Lower leg skin (tissue), 3 donors: ENCODE results near the gene SLC25A17.
"Not testable (repeated sequence)": the region's sequence is repeated elsewhere in the genome, so short reads cannot be mapped to it uniquely, and the experiment has no call there.

Experiments used
- CTCF ChIP-seq, 3 donors: fragments of 450-650 bp; IDR thresholded peaks; one replicate each; pipeline ENCODE4 v1.5.1; 2016; ENCODE audit warnings: antibody characterized with exemption in 3 of 3, mild to moderate bottlenecking in 3 of 3, moderate library complexity in 2 of 3
- POLR2A ChIP-seq, 2 donors: fragments of 450-650 bp; IDR thresholded peaks; one replicate each; pipeline ENCODE4 v1.6.1; 2016 to 2017; ENCODE audit warnings: antibody characterized with exemption in 2 of 2, mild to moderate bottlenecking in 1 of 2, moderate library complexity in 1 of 2

- TF ChIP-seq CTCF, POLR2A (IDR thresholded peaks at IDR 0.05): not testable (repeated sequence)
These were observed 99.0 kb downstream of the SLC25A17 start for GRCh38 chr22:40720156-40720537.
